Stimulated activated CD4-positive, alpha-beta T cell treated with anti-CD3 and anti-CD28 coated beads, Interleukin-12 subunit alpha, Interleukin-12 subunit beta, amount 100 ng/mL, for 48 hours (primary cell): ENCODE data around the gene L1CAM.

Source experiments
- DNase-seq, 3 donors: peaks; one replicate each; pipeline ENCODE4 v3.0.0-alpha.2; 2020; ENCODE audit warnings: low read depth in 2 of 3, low spot score in 1 of 3

The L1CAM gene

DNA sequence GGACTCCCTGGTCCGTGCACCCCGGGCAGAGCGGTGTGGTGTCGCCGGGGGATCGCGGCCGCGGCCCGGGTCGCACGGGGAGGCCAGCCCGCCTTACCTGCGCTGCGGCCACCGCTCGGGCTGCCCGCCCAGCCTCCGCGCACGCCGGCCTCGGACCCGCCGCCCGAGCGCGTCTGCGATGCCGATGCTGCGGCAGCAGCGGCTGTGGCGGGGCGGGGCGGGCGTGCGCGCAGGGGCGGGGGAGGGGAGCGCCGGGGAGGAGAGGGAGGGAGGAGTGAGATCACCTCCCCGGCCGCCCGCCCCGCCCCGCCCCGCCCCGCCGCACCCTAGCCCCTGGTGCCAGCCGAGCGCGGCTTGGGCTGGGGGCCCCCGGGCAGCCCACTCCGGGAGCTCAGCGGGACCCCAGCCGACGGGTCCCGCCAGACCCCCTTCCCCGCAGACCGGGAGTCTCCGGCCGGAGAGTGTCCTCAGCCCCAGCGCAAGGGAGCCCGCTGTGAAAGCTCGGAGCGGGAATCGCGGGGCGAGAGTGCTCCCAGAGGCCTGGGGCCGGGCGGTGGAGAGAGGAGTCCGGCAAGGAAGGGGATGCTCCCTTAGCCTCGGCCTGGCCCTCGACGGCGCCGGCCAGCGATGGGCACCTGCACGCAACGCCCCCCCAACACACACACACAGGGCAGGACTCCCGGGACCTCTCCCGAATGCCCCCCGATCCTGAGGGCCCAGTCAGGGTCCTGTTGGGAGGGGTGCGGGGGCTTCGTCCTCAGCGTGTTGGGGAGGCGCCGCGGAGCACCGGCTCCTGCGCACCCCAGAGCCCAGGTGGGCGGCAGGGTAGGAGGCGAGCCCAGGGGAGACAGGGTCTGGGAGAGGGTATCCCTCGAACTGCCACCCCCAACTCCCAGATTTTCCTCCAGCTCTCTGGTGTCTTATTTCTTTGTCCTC, at the start of gene L1CAM:
L1CAM (minus strand) TSS at position 206 of the 936 bp plus-strand sequence. CDS start 10,337 bp downstream, outside the sequence.
- DNase-seq, result no peak

GRCh38 chrX:153935326-153935851, 49.4 kb upstream of the L1CAM start:
- no peak for DNase-seq

DNA sequence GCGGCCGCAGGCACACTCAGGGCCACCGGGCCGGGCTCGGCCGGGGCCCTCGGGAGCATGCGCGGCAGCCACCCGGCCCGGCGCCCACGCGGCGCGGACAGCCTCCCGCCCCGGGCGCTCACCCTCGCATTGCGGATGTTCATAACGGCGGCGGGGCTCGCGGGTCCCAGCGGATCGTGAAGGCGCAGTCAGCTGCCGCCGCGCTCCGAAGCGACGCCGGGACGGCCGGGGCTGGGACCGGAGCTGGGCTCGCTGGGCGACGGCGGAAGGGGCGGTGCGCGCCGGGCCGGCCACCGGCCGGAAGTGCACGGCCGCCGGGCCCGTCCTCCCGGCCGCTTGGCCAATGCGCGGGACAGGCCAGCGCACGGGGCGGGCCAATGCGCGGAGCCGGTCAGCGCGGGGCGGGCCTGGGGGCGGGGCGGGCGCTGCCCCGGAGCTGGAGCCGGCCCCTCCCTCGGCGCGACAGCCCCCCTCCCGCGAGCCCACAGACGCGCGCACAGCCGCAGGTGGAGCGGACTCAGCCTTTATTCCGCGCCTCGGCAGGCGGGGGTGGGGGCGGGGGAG, 48.9 kb upstream of the L1CAM start, which contains the start of gene NAA10:
NAA10 (minus strand) TSS at position 276 of the 564 bp plus-strand sequence; CDS start at position 143, 133 bp downstream.
- DNase-seq, result peak in 1 of 3 donors; percentile 66

DNA sequence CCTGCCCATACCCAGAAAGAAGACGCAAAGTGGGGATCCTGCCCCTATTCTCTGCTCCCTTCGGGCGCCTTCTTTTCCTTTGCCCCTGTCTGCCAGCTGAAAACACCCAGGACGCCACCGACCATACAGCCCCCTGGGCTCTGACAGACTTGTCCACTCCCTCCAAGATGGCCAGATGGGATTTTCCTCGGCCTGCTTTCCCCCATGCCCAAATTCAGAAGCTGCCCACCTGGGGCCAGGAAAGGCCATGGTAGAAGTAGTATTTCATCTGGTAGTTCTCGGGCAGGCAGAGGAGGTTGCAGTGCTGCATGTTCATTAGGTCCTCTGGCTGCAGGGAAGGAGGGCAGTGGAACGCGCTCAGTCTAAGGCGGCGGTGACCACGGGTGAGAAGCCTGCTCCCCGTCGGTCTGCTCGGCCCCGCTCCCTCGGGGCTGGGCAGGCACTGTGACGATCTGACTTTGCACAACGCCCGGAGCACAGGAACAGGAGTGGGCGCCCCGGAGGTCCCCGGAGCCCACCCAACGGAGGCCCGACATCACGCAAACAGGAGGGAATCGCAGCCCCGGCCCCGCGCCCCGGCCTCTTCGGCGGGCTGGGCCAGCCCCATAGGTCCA, 48.3 kb upstream of the L1CAM start:
- no peak for DNase-seq

GRCh38 chrX:153933748-153934147, 47.8 kb upstream of the L1CAM start:
- no peak for DNase-seq

DNA sequence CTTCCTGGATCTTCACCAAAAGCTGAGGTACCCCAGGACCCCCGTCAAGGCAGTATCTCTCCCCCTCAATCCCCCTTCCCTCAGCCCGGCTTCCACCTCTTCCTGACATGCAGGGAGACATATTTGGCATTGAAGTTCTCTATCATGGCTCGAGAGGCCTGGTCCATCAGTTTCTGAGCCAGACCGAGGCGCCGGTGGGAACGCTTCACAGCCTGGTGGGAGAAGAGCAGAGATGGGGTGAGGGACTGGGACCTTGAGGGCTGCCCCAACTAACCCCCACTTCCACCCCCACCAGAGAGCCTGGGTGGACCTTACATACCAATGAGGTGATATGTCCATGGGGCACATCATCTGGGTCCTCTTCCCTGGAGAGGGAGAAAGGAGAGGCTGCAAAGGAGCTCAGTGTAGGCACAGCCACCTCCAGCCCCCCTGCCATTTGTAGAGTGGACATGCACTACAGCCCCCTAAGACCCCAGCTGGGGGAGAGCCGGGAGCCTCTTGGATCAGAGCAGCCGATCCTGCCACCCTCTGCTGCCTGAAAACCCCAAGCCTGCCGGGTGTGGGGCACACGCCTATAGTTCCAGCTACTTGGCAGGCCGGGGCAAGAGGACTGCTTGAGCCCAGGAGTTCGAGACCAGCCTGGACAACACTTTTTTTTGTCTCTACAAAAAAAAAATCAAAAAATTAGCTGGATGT, 46.4 kb upstream of the L1CAM start:
- no peak for DNase-seq

- DNase-seq, result no peak
Measured at GRCh38 chrX:153931748-153932147, 45.8 kb upstream of the L1CAM start.

GRCh38 chrX:153931151-153931550, 45.2 kb upstream of the L1CAM start:
- no peak for DNase-seq

- DNase-seq, result no peak
Measured at GRCh38 chrX:153930011-153930910, 44.3 kb upstream of the L1CAM start.

DNA sequence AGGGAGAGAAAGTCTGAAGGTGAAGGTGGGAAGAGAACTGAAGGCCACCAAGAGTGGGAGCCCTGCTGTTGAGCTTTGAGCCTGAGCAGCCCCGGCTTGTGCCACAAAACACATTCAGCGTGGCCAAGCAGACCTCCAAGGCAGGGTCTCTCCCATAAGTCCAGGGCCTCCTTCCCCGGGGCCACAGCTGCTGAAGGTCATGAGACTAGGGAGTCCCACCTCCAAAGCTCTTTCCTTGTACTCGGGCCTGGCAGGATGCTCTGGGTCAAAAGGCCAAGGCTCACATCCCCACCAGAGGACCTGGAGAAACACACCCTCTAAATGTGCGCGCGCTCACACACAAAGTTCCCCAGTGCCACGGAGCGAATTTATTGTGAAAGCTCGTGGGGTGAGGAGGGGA, 43.6 kb upstream of the L1CAM start:
- DNase-seq, result no peak

DNA sequence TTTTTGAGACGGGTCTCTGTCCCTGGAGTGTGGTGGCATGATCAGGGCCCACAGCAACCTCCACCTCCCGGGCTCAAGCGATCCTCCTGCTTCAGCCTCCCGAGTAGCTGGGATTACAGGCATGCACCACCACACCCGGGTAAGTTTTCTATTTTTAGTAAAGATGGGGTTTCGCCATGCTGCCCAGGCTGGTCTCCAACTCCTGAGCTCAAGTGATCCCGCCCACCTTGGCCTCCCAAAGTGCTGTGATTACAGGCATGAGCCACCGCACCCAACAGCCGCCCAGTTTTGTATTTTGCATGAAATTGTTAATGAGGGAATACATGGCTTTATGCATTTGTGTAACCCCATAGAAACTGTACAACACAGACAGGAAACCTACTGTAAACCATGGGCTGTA, 42.9 kb upstream of the L1CAM start:
- no peak for DNase-seq

DNA sequence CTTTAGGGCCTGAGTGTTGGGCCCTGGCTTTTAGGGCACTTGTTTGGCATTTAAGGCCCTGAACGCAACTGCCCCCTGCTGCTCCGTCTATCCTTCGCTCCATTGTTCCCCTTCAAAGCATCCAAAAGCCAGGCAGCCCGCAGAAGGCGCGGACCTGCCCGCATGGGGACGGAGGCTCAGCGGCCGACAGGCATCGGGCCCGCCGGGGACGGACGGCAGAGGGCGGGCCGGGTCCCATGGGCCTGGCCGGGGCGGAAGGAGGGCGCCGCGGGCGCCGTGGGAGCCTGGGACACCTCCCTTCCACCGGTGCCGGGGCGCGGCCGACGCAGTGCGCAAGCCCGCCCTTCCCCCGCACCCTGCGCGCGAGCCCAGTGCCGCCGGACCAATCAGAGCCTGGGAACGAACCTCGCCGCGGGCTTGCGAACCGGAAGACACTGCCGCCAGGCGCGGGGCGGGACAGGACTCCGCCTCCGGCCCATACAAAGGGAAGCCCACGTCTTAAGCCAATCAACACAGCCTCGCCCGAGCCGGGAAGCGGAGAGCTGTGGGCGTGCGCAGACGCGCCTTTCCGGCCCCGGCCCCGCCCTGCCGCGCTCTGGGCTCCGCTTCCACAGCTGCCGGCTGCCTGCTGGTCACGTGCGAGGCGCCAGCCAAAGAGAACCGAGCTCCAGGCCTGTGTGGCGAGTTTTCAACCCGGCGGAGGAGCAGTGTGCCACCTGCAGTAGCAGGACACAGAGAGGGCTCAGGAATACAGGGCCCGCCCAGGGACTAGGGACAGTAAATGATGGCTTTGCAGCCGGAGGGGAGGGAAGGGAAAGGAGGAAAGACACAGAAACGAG, 42.2 kb upstream of the L1CAM start:
- DNase-seq, result peak; percentile 85 to 89 (median 86)

DNA sequence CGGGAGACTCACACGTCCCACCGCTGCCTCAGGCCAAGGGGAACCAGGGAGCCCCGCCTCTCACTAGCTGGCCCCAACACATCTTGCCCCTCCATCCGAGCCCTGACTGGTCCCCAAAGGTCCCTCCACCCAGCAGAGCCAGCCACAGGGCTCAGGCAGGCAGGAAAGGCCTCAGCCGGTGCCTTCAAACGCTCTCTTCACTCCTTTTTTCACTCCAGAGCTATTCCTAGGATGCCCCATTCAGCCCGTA, 41.6 kb upstream of the L1CAM start:
- DNase-seq, result no peak

DNA sequence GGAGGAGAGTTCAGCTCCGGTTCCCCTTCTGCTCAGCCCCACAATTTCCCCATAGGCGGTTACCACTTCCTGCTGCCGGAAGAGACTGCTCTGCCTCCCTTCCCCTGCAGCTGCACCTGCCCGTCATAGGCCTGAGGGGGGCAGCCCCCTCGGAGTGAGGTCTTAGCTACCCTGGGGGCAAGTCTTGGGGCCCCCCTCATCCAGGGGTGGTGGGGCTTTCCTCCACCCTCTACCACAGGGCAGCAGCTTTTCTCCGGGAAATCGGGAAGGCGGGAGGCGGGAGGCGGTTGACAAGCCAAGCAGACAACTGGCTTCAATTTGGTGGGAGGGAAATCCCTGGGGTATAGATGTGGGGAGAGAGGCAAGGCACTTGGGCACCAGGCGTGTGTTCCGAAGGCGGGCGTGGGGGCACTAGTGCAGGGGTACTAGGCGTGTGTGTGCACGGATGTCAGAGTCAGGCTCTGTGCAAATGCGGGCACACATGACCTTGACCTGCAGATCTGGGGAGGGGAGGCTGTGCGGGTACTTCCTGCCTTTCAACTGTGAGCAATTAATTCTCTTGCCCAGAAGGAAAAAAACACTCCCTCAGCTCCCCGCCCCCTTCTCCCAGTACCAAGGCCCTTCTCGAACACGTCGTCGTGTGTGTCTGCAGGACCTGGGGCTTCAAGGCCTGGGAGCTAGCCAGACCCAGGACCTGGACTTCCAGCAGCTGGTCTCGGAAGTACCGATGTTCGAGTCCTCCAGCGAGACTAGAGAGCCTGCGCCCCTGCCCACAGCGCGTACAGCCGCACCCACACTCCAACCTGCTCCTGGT, 41.1 kb upstream of the L1CAM start:
- DNase-seq, result peak in 2 of 3 donors; percentile 54 to 61

- no peak for DNase-seq
Measured at GRCh38 chrX:153926552-153926857, 40.5 kb upstream of the L1CAM start.

GRCh38 chrX:153925739-153926551, 40.0 kb upstream of the L1CAM start, which contains the start of gene ARHGAP4:
Gene ARHGAP4 (minus strand): TSS chrX:153926264. CDS start chrX:153926202, 62 bp downstream.
- DNase-seq, result peak in 2 of 3 donors; percentile 31 to 54

- no peak for DNase-seq
Measured at GRCh38 chrX:153925387-153925738, 39.4 kb upstream of the L1CAM start.
